HUES6 (cell line): ENCODE measurements around the gene LCK.

Experiments used
- H3K27ac ChIP-seq: 2 replicates; pipeline ENCODE4 v1.7.0; 2013; ENCODE audit warnings: low read depth, mild to moderate bottlenecking, low read length, inconsistent platforms
- H3K27me3 ChIP-seq: 2 replicates; pipeline ENCODE4 v1.6.1; 2013; ENCODE audit warnings: low read length; ENCODE audit not compliant: control insufficient read depth, insufficient read depth
- H3K36me3 ChIP-seq: 2 replicates; pipeline ENCODE4 v1.6.1; 2013; ENCODE audit warnings: low read length; ENCODE audit not compliant: control insufficient read depth, insufficient read depth
- H3K4me1 ChIP-seq: 2 replicates; pipeline ENCODE4 v1.6.1; 2013; ENCODE audit warnings: low read length; ENCODE audit not compliant: control insufficient read depth, insufficient read depth
- H3K4me3 ChIP-seq: 2 replicates; pipeline ENCODE4 v1.5.1; 2013; ENCODE audit warnings: low read depth, low read length
- H3K9ac ChIP-seq: one replicate; pipeline ENCODE4 v1.6.1; 2013; ENCODE audit warnings: mild to moderate bottlenecking, low read length
- H3K9me3 ChIP-seq: 2 replicates; pipeline ENCODE4 v1.6.1; 2013; ENCODE audit warnings: low read depth, low read length; ENCODE audit not compliant: control insufficient read depth, insufficient read depth

Gene LCK

GRCh38 chr1:32221581-32221979 is 29.5 kb upstream of the LCK start:
- Histone ChIP-seq H3K9ac (peak overlapping the region; percentile 96), H3K9me3 (no peaks in the 10 kb centered on the region), H3K36me3 (peaks cover 37% of the 10 kb centered on the region), H3K4me3 (peak overlapping the region; percentile 99), H3K27me3 (no peaks in the 10 kb centered on the region), H3K27ac (peak overlapping the region; percentile 34; the same call in 1 of the 2 replicates), H3K4me1 (peaks cover 7% of the 10 kb centered on the region; the same call in 1 of the 2 replicates)

DNA sequence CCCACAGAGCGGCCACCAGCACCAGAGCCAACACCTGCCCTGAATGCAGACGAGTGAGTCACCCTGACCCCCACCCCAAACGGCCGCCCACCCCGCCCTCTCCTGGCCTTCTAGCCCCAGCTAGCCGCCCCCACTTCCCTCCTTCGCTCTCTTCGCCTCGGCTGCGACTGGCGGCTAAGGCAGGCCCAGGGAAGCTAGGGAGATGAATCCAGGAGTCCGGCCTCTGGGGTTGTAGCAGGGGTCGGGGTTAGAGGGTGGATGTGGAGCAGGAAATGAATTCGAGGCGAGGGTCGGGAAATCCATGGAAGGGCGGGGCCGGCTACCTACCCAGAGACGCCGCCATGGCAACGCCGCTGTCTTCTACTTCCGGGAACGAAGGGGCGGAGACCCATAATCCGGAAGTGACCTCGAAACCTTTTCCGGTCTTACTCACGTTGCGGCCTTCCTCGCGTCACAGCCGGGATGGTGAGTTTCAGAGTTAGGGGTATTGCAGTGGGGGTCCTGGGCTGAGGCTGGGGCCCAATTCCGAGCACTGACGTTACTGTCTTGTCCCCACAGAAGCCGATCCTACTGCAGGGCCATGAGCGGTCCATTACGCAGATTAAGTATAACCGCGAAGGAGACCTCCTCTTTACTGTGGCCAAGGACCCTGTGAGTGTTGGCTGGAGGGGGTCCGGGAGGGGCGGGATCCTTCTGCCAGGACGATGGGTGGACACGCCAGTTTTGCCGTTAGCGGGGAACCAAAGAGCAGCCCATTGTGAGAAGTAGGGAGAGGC is 28.9 kb upstream of the LCK start, which contains the start of the genes EIF3I and TMEM234:
TSS of gene EIF3I (plus strand) at position 428 of the 776 bp plus-strand sequence. CDS start at position 463, 35 bp downstream.
TSS of gene TMEM234 (minus strand) at position 374 of the 776 bp plus-strand sequence. CDS start at position 343, 31 bp downstream.
- H3K27me3 ChIP-seq: no peaks in the 10 kb centered on the region
- H3K9me3 ChIP-seq: no peaks in the 10 kb centered on the region
- H3K36me3 ChIP-seq: peaks cover 35% of the 10 kb centered on the region
- peak within 1 kb of the TSS; percentile 82 for H3K27ac ChIP-seq
- peak within 1 kb of the TSS; percentile 99 for H3K4me3 ChIP-seq
- H3K9ac ChIP-seq: peak within 1 kb of the TSS; percentile 96
- peaks cover 7% of the 10 kb centered on the region; the same call in 1 of the 2 replicates for H3K4me1 ChIP-seq

DNA sequence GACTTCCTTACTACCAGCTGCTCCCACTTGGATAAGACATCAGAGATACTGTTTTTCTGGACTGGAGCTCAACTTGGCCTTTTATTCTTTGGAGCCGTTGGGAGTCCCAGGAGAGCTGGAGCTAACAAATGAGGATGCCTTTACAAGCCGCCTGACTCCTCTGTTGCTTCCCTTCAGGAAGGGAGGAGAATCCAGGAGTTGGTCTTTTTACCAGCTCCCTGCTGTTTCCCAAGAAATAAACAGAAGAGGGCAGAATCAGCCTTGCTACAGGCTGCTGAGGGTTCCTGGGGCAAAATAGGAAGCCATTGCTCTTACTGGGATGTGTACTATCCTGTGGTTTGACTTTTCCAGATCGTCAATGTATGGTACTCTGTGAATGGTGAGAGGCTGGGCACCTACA is 27.4 kb upstream of the LCK start:
- Histone ChIP-seq H3K36me3 (peaks cover 50% of the 10 kb centered on the region), H3K4me1 (peaks cover 7% of the 10 kb centered on the region; the same call in 1 of the 2 replicates), H3K9me3 (no peaks in the 10 kb centered on the region), H3K4me3 (no peak overlapping the region), H3K27ac (no peak overlapping the region), H3K9ac (peak overlapping the region; percentile 28), H3K27me3 (no peaks in the 10 kb centered on the region)

GRCh38 chr1:32224285-32224684 is 26.8 kb upstream of the LCK start:
- Histone ChIP-seq H3K4me1 (peaks cover 7% of the 10 kb centered on the region; the same call in 1 of the 2 replicates), H3K27ac (no peak overlapping the region), H3K9ac (no peak overlapping the region), H3K9me3 (no peaks in the 10 kb centered on the region), H3K27me3 (no peaks in the 10 kb centered on the region), H3K4me3 (no peak overlapping the region), H3K36me3 (peaks cover 56% of the 10 kb centered on the region)

- H3K36me3 ChIP-seq: peaks cover 84% of the 10 kb centered on the region
Observed at GRCh38 chr1:32228771-32229170, 22.3 kb upstream of the LCK start.

GRCh38 chr1:32231843-32232432 is 19.1 kb upstream of the LCK start:
- H3K27ac ChIP-seq: no peak overlapping the region
- no peak overlapping the region for H3K4me3 ChIP-seq
- H3K36me3 ChIP-seq: peaks cover 72% of the 10 kb centered on the region
- no peaks in the 10 kb centered on the region for H3K4me1 ChIP-seq
- no peaks in the 10 kb centered on the region for H3K9me3 ChIP-seq
- no peaks in the 10 kb centered on the region for H3K27me3 ChIP-seq
- no peak overlapping the region for H3K9ac ChIP-seq

More at GRCh38 chr1:32228771-32229170, 22.3 kb upstream of the LCK start:
- H3K4me3 ChIP-seq: no peak overlapping the region
- no peak overlapping the region for H3K27ac ChIP-seq
- H3K9ac ChIP-seq: no peak overlapping the region
- no peaks in the 10 kb centered on the region for H3K9me3 ChIP-seq
- H3K27me3 ChIP-seq: no peaks in the 10 kb centered on the region
- H3K4me1 ChIP-seq: no peaks in the 10 kb centered on the region

DNA sequence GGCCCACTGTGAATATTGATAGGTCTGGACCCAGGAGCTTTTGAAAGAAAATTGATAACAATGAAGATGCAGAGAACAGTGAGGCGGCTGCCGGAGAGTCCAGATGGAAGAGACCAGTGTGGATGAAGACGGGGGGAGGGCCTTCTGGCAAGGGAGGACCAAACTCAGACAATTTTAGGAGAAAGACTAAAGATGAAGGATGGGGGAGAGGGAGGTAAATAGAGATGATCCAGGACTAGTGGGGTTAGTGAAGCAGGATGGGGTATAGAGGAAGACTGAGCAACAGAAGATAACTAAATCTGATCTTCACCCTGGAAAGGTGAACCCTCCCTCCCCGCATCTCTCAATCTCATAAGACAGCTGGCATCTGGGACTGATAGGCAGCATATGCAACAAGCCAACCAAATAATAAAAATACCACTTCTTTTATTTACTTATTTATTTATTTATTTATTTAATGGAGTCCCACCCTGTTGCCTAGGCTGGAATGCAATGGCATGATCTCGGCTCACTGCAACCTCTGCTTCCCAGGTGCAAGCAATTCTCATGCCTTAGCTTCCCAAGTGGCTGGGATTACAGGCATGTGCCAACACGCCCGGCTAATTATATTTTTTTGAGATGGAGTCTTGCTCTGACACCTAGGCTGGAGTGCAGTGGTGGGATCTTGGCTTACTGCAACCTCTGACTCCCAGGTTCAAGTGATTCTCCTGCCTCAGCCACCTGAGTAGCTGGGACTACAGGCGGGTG is 18.3 kb upstream of the LCK start:
- Histone ChIP-seq H3K4me1 (no peaks in the 10 kb centered on the region), H3K9ac (no peak overlapping the region), H3K27ac (no peak overlapping the region), H3K9me3 (no peaks in the 10 kb centered on the region), H3K36me3 (peaks cover 65% of the 10 kb centered on the region), H3K27me3 (no peaks in the 10 kb centered on the region), H3K4me3 (no peak overlapping the region)

DNA sequence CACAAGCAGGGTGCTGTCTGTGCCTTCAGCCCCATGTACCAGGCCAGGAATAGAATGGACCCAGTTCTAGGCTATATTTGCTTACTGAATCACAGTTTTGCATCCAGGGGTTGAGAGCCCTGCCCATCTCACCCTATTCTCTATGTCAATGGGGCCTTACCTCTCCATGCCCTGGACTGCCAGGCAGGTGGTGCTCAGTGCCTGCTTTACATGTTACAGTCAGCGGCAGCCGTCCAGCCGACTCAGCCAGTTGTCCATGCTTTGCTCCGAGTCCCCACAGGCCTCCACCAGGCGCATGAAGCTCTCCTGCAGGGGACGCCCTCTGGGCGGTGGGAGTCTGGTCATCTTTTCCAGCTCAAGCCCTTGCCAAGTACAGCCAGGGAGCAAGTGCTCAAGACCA is 16.3 kb upstream of the LCK start:
- H3K36me3 ChIP-seq: peaks cover 46% of the 10 kb centered on the region
- H3K9ac ChIP-seq: no peak overlapping the region
- H3K4me3 ChIP-seq: no peak overlapping the region
- no peaks in the 10 kb centered on the region for H3K27me3 ChIP-seq
- H3K9me3 ChIP-seq: no peaks in the 10 kb centered on the region
- no peak overlapping the region for H3K27ac ChIP-seq
- peaks cover 7% of the 10 kb centered on the region; the same call in 1 of the 2 replicates for H3K4me1 ChIP-seq

DNA sequence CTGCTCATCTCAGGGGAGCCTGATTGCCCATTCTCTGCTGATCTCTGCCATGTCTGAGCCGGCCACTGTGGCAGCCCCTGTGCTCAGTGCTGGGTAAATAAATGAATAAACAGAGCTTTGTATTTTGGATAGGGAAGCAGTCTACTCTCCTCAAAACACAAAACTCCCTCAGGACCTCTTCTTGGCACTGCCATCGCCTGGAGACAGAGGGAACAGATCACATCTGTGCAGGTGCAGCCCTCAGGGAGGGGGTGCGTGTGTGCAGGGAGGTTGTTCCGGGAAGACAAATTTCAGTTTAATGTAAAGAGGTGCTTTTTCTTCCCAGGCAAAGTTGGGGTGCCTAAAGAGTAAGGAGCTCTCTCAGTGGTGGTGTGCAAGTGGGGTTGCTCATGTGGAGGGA is 11.7 kb upstream of the LCK start:
- Histone ChIP-seq H3K27me3 (no peaks in the 10 kb centered on the region), H3K9ac (peak overlapping the region; percentile 68), H3K36me3 (peaks cover 10% of the 10 kb centered on the region), H3K9me3 (no peaks in the 10 kb centered on the region), H3K4me3 (peak overlapping the region; percentile 87), H3K4me1 (peaks cover 14% of the 10 kb centered on the region), H3K27ac (no peak overlapping the region)

- H3K27me3 ChIP-seq: no peaks in the 10 kb centered on the region
- peak overlapping the region; percentile 68 for H3K9ac ChIP-seq
- peak overlapping the region; percentile 87 for H3K4me3 ChIP-seq
- no peak overlapping the region for H3K27ac ChIP-seq
- no peaks in the 10 kb centered on the region for H3K9me3 ChIP-seq
- H3K36me3 ChIP-seq: peaks cover 6% of the 10 kb centered on the region
- H3K4me1 ChIP-seq: peaks cover 14% of the 10 kb centered on the region
Observed at GRCh38 chr1:32239790-32240139, 11.3 kb upstream of the LCK start.
